GM12891 (cell line): Measurements from ENCODE around the gene KDM4B.

ENCODE experiments used
- POLR2A ChIP-seq: IDR thresholded peaks from 2 replicates; pipeline ENCODE4 v1.6.1; 2011; ENCODE audit warnings: low read depth, low read length, control low read depth
- POLR2AphosphoS5 ChIP-seq: IDR thresholded peaks from 2 replicates; pipeline ENCODE4 v1.6.1; 2011; ENCODE audit warnings: low read depth, low read length, control low read depth

DNA sequence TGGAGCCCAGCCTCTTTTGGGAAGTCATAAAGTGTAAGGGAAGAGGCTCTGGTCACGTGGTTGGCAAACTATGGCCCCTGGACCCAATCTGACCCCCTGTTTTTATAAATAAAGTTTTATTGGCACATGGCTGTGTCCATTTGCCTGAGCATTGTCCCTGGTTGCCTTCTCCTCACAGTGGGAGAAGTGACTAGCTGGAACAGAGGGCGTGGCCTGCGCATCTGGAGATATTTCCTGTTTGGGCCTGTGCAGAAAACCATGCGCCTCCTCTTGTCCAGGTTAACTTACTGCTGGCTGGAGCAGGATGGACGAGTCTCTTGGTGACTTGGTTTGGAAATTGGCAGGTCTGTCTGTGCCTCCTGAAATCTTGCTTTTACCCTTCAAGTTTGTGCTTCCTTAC lies 48.3 kb downstream of the KDM4B start:
- no peak for TF ChIP-seq POLR2A
- TF ChIP-seq POLR2AphosphoS5: no peak
